ENCODE measurements around the gene NFYB.
A peak's percentile ranks its signal among the peaks of the same experiment; 100 is the strongest.

NFYB gene

DNA sequence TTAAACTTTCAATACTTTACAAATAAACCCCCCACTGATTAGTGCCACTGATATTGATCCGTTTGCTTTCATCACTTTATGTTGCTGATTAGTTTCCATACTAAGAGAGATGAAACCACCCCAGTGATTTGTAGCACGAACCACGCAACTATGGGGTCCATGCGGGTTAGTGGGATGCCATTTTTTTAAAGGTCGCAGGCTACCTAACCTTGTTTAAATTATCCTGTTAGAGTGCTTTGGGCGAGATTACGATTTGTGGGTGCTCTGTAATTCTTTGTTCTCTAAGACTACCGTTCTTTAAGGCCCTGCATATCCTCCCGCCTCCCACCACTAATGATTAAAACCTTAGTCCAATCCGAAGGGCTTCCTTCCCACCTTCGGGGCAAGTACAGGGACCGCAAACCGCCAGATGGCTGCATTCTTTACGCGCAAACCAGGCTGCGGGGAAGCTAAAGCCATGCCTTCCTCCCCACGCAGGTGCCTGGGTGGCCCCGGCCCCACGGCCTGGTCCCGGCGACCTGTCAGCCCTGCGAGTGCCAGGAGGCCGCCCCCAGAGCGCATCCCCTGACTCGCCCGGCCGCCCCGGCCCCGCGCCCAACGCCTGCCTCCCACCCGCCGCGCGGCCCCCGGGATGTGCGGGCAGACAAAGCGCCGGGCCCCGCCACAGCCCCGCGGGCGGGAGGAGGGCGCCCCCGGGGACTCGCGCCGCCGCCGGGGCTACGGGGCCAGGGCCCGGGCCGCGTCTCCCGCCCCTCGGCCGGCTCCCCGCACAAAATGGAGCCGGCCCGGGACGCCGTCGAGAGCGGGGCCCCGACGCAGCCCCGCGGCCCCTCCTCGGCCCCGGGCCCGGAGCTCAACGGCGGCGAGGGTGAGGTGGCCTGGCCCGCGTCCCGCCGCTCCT, 759 bp downstream of the NFYB start:
- Histone ChIP-seq H3K27ac (ENCODE audit: low read depth, low read length) (peak overlapping the region; percentile 81), H4K20me1 (ENCODE audit: control insufficient read depth, insufficient read depth, low read depth, low read length) (no peaks in the 10 kb centered on the region), H3K9me2 (replicated peaks; ENCODE audit: control insufficient read depth, low read length) (no peaks in the 10 kb centered on the region), H3K4me3 (ENCODE audit: low read length) (peak overlapping the region; percentile 93), H3K79me2 (ENCODE audit: control insufficient read depth, low read length) (peaks cover 49% of the 10 kb centered on the region), H3F3A (ENCODE audit: control insufficient read depth, insufficient read depth) (peaks cover 8% of the 10 kb centered on the region; the same call in 1 of the 2 replicates), H3K36me3 (ENCODE audit: control insufficient read depth, low read length) (peaks cover 37% of the 10 kb centered on the region), H3K4me2 (ENCODE audit: low read length) (peak overlapping the region; percentile 85), H3K9me3 (ENCODE audit: control insufficient read depth, insufficient read depth, low read length) (no peaks in the 10 kb centered on the region), H3K27me3 (ENCODE audit: control insufficient read depth, low read length) (no peaks in the 10 kb centered on the region), H3K4me1 (ENCODE audit: control insufficient read depth, low read length) (peaks cover 30% of the 10 kb centered on the region)
- TF ChIP-seq, protein P1, sequence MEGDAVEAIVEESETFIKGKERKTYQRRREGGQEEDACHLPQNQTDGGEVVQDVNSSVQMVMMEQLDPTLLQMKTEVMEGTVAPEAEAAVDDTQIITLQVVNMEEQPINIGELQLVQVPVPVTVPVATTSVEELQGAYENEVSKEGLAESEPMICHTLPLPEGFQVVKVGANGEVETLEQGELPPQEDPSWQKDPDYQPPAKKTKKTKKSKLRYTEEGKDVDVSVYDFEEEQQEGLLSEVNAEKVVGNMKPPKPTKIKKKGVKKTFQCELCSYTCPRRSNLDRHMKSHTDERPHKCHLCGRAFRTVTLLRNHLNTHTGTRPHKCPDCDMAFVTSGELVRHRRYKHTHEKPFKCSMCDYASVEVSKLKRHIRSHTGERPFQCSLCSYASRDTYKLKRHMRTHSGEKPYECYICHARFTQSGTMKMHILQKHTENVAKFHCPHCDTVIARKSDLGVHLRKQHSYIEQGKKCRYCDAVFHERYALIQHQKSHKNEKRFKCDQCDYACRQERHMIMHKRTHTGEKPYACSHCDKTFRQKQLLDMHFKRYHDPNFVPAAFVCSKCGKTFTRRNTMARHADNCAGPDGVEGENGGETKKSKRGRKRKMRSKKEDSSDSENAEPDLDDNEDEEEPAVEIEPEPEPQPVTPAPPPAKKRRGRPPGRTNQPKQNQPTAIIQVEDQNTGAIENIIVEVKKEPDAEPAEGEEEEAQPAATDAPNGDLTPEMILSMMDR (IDR thresholded peaks at IDR 0.05; ENCODE audit: low read depth, low read length, poor library complexity, severe bottlenecking) = no peak
- TF ChIP-seq EZH2phosphoT487 (IDR thresholded peaks at IDR 0.05; ENCODE audit: borderline replicate concordance, low read length) = no peak

DNA sequence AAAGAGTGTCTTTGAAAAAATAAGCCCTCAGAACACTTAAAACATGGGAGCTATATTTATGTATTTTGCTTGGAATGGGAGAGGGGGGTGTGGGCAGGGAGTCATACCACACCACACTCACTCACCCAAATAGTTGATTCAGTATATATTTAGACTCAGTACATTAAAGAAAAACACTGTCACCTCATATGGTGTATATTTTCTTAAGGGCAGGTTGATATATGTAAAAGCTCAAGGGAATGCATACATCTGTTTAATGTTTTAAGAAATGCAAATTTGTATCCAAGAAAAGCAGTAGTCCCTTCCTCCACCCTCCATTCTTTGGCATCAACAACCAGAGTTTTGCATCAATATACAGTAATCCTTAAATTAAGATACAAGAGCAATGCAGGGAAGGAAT, 1.4 kb downstream of the NFYB start:
- H3K9me3 ChIP-seq (ENCODE audit: control insufficient read depth, insufficient read depth, low read length) = no peaks in the 10 kb centered on the region
- no peaks in the 10 kb centered on the region for H3K27me3 ChIP-seq (ENCODE audit: control insufficient read depth, low read length)
- H3F3A ChIP-seq (ENCODE audit: control insufficient read depth, insufficient read depth) = peaks cover 8% of the 10 kb centered on the region; the same call in 1 of the 2 replicates
- no peaks in the 10 kb centered on the region for H4K20me1 ChIP-seq (ENCODE audit: control insufficient read depth, insufficient read depth, low read depth, low read length)
- peaks cover 44% of the 10 kb centered on the region for H3K36me3 ChIP-seq (ENCODE audit: control insufficient read depth, low read length)
- H3K9me2 ChIP-seq (replicated peaks; ENCODE audit: control insufficient read depth, low read length) = no peaks in the 10 kb centered on the region
- H3K27ac ChIP-seq (ENCODE audit: low read depth, low read length) = peak overlapping the region; percentile 81
- H3K4me2 ChIP-seq (ENCODE audit: low read length) = peak overlapping the region; percentile 85
- H3K4me1 ChIP-seq (ENCODE audit: control insufficient read depth, low read length) = peaks cover 30% of the 10 kb centered on the region
- TF ChIP-seq, protein P1 (IDR thresholded peaks at IDR 0.05; ENCODE audit: low read depth, low read length, poor library complexity, severe bottlenecking) = no peak
- no peak for TF ChIP-seq EZH2phosphoT487 (IDR thresholded peaks at IDR 0.05; ENCODE audit: borderline replicate concordance, low read length)
- peaks cover 54% of the 10 kb centered on the region for H3K79me2 ChIP-seq (ENCODE audit: control insufficient read depth, low read length)
- H3K4me3 ChIP-seq (ENCODE audit: low read length) = peak overlapping the region; percentile 93

DNA sequence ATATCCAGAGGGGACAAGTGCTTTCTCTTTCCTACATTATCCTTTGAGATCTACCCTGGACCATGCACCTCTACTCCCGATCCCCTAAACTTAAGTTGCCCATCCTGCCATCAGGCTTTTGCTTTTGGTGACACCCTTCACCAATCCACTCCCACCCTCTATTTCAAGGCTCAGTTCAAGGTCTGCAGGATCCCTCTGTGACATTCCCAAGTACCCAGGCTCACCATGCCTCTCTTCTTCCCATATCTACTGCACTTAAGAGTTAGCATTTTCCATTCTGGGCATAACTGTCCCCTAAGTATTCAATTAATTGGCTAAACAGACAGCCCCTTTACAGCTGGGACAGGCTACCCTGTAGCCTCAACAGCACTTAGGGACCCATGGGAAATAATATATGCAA, 3.1 kb downstream of the NFYB start:
- peaks cover 30% of the 10 kb centered on the region for H3K4me1 ChIP-seq (ENCODE audit: control insufficient read depth, low read length)
- H3K79me2 ChIP-seq (ENCODE audit: control insufficient read depth, low read length) = peaks cover 65% of the 10 kb centered on the region
- H3K27ac ChIP-seq (ENCODE audit: low read depth, low read length) = no peak overlapping the region

More for the DNA sequence above, 3.1 kb downstream of the NFYB start:
- TF ChIP-seq, protein P1 (IDR thresholded peaks at IDR 0.05; ENCODE audit: low read depth, low read length, poor library complexity, severe bottlenecking) = no peak
- TF ChIP-seq EZH2phosphoT487 (IDR thresholded peaks at IDR 0.05; ENCODE audit: borderline replicate concordance, low read length) = no peak
- H3K9me3 ChIP-seq (ENCODE audit: control insufficient read depth, insufficient read depth, low read length) = no peaks in the 10 kb centered on the region
- H4K20me1 ChIP-seq (ENCODE audit: control insufficient read depth, insufficient read depth, low read depth, low read length) = no peaks in the 10 kb centered on the region
- H3F3A ChIP-seq (ENCODE audit: control insufficient read depth, insufficient read depth) = peaks cover 8% of the 10 kb centered on the region; the same call in 1 of the 2 replicates
- no peaks in the 10 kb centered on the region for H3K27me3 ChIP-seq (ENCODE audit: control insufficient read depth, low read length)
- H3K36me3 ChIP-seq (ENCODE audit: control insufficient read depth, low read length) = peaks cover 60% of the 10 kb centered on the region
- H3K4me2 ChIP-seq (ENCODE audit: low read length) = peak overlapping the region; percentile 85
- no peaks in the 10 kb centered on the region for H3K9me2 ChIP-seq (replicated peaks; ENCODE audit: control insufficient read depth, low read length)
- no peak overlapping the region for H3K4me3 ChIP-seq (ENCODE audit: low read length)
